ENCODE results near the gene TSHR.

The TSHR gene

GRCh38 chr14:81144824-81145603, 189.6 kb downstream of the TSHR start:
- peak; percentile 50 for DNase-seq

- no peak for DNase-seq
Observed at GRCh38 chr14:81147140-81147897, 191.9 kb downstream of the TSHR start.

GRCh38 chr14:81148635-81149034, 193.2 kb downstream of the TSHR start:
- no peak for DNase-seq

- DNase-seq, result no peak
Observed at GRCh38 chr14:81153187-81153586, 197.8 kb downstream of the TSHR start.

GRCh38 chr14:81157431-81157830, 202.0 kb downstream of the TSHR start:
- no peak for DNase-seq

GRCh38 chr14:81161088-81161487, 205.7 kb downstream of the TSHR start:
- DNase-seq, result no peak

- no peak for DNase-seq
Observed at GRCh38 chr14:81161749-81162148, 206.3 kb downstream of the TSHR start.

- no peak for DNase-seq
Observed at GRCh38 chr14:81162941-81163340, 207.5 kb downstream of the TSHR start.

GRCh38 chr14:81164167-81164774, 208.8 kb downstream of the TSHR start:
- DNase-seq, result peak; percentile 52

GRCh38 chr14:81165188-81165587, 209.8 kb downstream of the TSHR start:
- no peak for DNase-seq

GRCh38 chr14:81166121-81166520, 210.7 kb downstream of the TSHR start:
- DNase-seq, result no peak

GRCh38 chr14:81169267-81169666, 213.8 kb downstream of the TSHR start:
- DNase-seq, result no peak

GRCh38 chr14:81169711-81170103, 214.3 kb downstream of the TSHR start:
- DNase-seq, result no peak

GRCh38 chr14:81170104-81170828, 214.8 kb downstream of the TSHR start:
- DNase-seq, result peak; percentile 85

GRCh38 chr14:81170829-81171195, 215.4 kb downstream of the TSHR start:
- DNase-seq, result no peak

GRCh38 chr14:81172353-81172752, 216.9 kb downstream of the TSHR start:
- no peak for DNase-seq

GRCh38 chr14:81172881-81173280, 217.5 kb downstream of the TSHR start:
- no peak for DNase-seq

- DNase-seq, result no peak
Observed at GRCh38 chr14:81176241-81176640, 220.8 kb downstream of the TSHR start.

GRCh38 chr14:81177225-81177624, 221.8 kb downstream of the TSHR start:
- DNase-seq, result no peak

- no peak for DNase-seq
Observed at GRCh38 chr14:81178063-81178462, 222.6 kb downstream of the TSHR start.

- no peak for DNase-seq
Observed at GRCh38 chr14:81179631-81180030, 224.2 kb downstream of the TSHR start.

- no peak for DNase-seq
Observed at GRCh38 chr14:81187832-81188522, 232.6 kb downstream of the TSHR start.

GRCh38 chr14:81192594-81192993, 237.2 kb downstream of the TSHR start:
- DNase-seq, result no peak

Measured in NCI-H187 treated with DMSO at 0.1 percent for 48 hours (cell line).